HAP-1 (cell line): ENCODE measurements around the gene SBNO2.

Source experiments
- DNase-seq, 2 experiments: peaks; one replicate each; pipeline ENCODE4 v3.0.0-alpha.2; 2016 to 2020; ENCODE audit warnings: low spot score in 2 of 2
- H3K27me3 ChIP-seq: fragments of 250-450 bp; sonication (Bioruptor Pico); 2 replicates; pipeline ENCODE4 v1.5.1; 2020; ENCODE audit warnings: low read depth, mild to moderate bottlenecking, moderate library complexity
- H3K36me3 ChIP-seq: fragments of 250-450 bp; sonication (Bioruptor Pico); replicated peaks from 2 replicates; pipeline ENCODE4 v1.5.1; 2020; ENCODE audit warnings: mild to moderate bottlenecking
- H3K4me1 ChIP-seq: fragments of 250-450 bp; sonication (Bioruptor Pico); 2 replicates; pipeline ENCODE4 v1.5.1; 2020; ENCODE audit warnings: mild to moderate bottlenecking
- H3K4me3 ChIP-seq: fragments of 250-450 bp; sonication (Bioruptor Pico); 2 replicates; pipeline ENCODE4 v1.5.1; 2020; ENCODE audit warnings: mild to moderate bottlenecking, moderate library complexity
- H3K9me3 ChIP-seq: fragments of 250-450 bp; sonication (Bioruptor Pico); 2 replicates; pipeline ENCODE4 v1.5.1; 2020; ENCODE audit warnings: mild to moderate bottlenecking, moderate library complexity
- in situ Hi-C: fragments of 300-500 bp; cut with MboI; formaldehyde crosslinking; loops from 3 replicates; pipeline ENCODE4 v1.14.3; 2020; ENCODE audit warnings: low sequenced_read_pairs, inconsistent platforms, mixed read lengths

Gene SBNO2

DNA sequence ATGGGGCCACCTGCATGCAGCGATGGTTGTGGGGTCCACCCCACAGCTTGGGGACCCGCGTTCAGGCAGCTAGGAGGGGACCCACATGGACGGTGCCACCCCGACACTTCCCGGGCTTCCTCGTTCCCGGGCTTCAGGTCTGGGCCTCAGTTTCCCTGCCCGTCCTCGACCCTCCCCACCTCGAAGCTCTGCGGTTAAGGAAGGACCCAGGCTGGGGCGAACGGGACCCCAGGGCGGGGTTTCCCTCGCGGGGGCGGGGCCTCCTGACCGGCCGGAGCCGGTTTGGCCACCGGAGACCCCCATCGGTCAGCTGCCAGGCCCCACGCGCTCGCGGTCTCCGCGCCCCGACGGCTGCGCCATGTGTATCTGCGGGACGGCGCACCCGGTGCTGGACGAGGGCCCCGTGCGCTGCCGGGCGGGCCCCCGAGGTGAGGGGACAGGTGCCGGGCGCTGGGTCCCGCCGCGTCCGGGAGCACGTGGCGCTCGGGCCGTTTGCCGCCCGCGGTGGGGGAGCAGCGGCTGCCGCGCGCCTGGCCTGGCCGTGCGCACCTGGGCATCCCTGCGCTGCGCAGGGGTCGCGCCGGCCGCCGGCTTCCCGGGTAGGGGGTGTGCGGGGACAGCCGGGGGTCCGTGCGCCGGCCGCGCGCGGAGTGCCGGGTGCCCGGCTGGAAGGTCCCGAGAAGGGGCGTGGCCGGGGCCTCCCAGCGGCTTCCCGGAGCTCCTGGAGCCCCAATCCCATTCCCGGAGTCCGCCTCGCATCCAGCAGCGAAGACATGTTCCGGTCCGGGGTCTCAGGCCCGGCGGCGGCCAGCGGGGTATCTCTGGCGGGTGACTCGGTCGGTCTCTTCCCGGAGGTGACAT, 102.9 kb downstream of the SBNO2 start:
- Histone ChIP-seq H3K9me3 (no peaks in the 10 kb centered on the region), H3K4me3 (no peak overlapping the region), H3K4me1 (peaks cover 3% of the 10 kb centered on the region; the same call in 1 of the 2 replicates), H3K27me3 (no peaks in the 10 kb centered on the region), H3K36me3 (no peaks in the 10 kb centered on the region; the same call in 1 of the 2 replicates)
- in situ Hi-C loops: no loop called here
- DNase-seq: no peak

DNA sequence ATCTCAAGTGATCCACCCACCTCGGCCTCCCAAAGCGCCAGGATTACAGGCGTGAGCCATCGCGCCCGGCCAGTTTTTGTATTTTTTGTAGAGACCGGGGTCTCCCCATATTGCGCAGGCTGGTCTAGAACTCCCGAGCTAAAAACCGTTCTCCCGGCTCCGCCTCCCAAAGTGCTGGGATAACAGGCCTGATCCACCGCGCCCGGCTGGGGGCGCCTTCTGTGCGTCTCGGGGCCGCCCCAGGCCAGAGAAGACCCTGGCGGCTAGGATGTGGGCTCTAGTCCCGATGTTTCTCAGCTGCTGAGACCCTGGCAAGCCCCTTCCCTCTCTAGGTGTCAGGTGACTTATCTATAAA, 103.5 kb downstream of the SBNO2 start:
- Histone ChIP-seq H3K36me3 (no peaks in the 10 kb centered on the region; the same call in 1 of the 2 replicates), H3K4me1 (peaks cover 3% of the 10 kb centered on the region; the same call in 1 of the 2 replicates), H3K4me3 (no peak overlapping the region), H3K27me3 (no peaks in the 10 kb centered on the region), H3K9me3 (no peaks in the 10 kb centered on the region)
- in situ Hi-C loops: no loop called here
- no peak for DNase-seq

DNA sequence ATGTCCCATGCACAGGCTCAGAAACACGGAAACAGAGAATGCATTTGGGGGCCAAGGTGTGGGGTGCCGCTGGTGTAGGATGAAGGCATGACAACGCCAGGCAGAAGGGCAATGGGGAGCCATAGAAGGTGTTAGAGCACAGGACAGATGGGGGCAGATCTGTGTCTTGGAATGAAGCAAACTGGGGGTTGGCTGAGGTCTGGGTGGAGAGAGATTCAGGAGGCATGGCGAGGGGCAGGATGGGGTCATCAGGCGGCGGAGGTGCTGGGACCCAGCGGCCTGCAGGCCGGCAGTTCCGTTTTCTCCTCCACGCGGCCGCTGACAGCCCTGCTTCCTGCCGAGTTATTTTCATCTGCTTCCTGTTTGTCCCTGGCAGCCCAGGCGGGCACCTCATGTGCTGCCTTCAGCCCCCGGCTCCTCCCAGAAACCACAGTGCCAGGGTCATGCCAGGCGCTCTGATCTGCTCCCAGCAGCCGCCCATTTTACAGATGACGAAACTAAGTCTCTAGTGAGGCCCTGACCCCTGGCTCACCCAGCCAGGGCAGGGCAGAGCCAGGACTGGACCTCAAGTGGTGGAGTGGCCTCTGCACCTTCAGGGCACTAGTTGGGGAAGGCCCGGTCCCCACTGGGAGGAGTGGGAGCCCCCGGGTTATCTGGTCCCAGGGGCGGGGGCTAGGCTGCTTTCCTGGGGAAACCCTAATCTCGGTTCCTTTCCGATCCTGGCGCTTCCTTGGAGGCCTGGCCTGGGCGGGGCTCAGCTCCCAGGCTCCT, 104.9 kb downstream of the SBNO2 start:
- Histone ChIP-seq H3K4me3 (no peak overlapping the region), H3K9me3 (no peaks in the 10 kb centered on the region), H3K36me3 (no peaks in the 10 kb centered on the region; the same call in 1 of the 2 replicates), H3K27me3 (no peaks in the 10 kb centered on the region), H3K4me1 (peaks cover 12% of the 10 kb centered on the region)
- in situ Hi-C loops: no loop called here
- no peak for DNase-seq

DNA sequence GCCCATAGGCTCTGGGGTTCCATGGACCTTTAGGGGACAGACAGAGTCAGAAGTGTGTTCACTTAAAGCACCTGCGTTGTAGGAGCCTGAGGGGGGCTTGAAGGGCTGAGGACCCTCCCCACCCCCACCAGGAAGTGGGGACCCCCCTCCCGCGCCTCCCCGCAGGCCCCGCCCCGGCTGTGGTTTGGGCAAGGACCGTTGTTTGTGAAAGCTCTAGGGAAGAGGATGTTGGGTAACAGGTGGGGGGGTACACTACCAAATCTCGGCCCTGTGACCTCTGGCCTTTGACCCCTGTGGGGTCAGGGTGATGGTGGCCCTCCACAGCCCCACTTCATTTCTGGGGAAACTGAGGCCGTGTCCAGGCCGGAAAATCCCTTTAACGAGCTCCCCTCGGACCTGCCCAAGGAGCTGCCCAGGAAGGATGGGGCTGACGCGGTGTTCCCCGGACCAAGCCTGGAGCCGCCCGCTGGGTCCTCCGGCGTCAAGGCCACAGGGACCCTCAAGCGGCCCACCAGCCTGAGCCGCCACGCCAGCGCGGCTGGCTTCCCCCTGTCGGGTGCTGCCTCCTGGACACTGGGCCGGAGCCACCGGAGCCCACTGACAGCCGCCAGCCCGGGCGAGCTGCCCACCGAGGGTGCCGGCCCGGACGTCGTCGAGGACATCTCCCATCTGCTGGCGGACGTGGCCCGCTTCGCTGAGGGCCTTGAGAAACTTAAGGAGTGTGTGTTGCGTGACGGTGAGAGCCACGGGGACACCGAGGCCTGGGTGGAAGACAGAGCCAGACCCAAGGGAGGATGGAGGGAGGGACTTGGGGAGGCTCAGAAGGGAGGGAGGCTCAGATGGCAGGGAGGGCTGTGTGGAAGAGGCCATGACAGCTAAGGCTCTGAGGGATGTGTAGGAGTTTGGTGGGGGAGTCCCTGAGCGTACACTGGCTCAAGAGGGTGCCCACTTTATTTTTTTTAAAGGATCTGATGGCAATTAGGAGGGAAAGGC, 105.8 kb downstream of the SBNO2 start:
- in situ Hi-C loops: no loop called here
- peaks cover 12% of the 10 kb centered on the region for H3K4me1 ChIP-seq
- H3K36me3 ChIP-seq: no peaks in the 10 kb centered on the region
- H3K9me3 ChIP-seq: no peaks in the 10 kb centered on the region
- H3K27me3 ChIP-seq: no peaks in the 10 kb centered on the region
- peak overlapping the region; percentile 41 for H3K4me3 ChIP-seq
- DNase-seq: no peak

DNA sequence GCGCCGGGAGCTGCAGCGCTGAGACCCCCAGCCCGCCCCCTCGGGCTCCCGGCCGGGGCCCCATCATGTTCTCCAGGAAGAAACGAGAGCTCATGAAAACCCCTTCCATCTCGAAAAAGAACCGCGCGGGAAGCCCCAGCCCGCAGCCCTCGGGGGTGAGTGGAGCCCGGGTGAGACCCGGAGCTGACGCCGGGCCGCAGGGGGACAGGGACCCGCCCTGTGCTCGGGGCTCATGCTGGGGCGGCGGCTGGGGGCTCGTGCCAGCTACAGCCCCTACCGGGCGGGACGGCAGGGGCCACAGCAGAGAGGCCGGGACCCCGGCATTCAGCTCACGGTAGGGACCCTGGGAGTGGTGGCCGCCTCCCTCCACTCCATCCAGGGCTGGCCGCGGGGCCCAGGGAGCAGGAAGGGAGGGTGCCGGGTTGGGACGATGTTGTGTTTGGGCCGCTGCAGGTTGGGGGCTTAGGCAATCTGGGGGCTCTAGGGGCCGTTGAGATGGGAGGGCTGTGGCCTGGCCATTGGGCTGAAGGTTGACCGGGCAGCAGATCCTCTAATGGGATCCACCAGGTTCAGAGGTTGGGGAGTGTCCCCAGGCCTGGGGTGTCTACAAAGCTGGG, 106.6 kb downstream of the SBNO2 start:
- no peak for DNase-seq
- Histone ChIP-seq H3K4me3 (peak overlapping the region; percentile 41), H3K4me1 (peaks cover 12% of the 10 kb centered on the region), H3K9me3 (no peaks in the 10 kb centered on the region), H3K36me3 (no peaks in the 10 kb centered on the region), H3K27me3 (no peaks in the 10 kb centered on the region)
- in situ Hi-C loops: no loop called here

DNA sequence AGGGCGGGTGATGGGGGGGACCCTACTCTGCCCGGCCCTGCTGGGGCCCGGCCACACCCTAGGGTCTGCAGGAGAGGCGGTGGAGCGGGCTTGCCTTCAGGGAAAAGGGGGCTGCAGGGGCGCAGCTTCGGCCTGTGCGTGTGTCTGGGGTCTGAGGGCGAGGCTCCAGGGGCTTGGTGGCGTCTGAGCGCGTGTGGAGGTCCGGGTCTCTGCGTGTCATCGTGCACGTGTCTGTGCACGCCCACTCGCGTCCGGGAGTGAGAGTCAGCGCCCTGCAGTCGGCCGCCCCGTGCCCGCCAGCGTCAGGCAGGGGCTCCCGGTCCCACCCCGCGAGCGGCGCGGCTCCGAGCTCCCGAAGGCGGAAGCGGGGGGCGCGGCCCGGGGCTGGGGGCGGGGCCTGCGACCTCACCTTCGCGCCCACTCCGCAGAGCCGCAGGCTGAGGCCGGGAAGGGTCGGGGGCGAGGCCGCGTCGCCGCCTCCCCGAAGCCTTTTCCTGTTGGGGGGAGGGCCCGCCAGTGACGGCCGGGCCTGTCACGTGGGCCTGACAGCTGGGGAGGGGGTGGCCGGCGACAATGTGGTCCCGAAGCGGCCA, 107.2 kb downstream of the SBNO2 start, which contains the start of gene ARHGAP45:
Gene ARHGAP45 (plus strand): TSS at position 420 of the 593 bp plus-strand sequence. CDS start 239 bp downstream, outside the sequence.
- peak within 1 kb of the TSS; percentile 41 for H3K4me3 ChIP-seq
- no peaks in the 10 kb centered on the region for H3K9me3 ChIP-seq
- in situ Hi-C loops: no loop called here
- no peaks in the 10 kb centered on the region for H3K27me3 ChIP-seq
- DNase-seq: peak; percentile 32 to 77
- H3K4me1 ChIP-seq: peaks cover 12% of the 10 kb centered on the region
- H3K36me3 ChIP-seq: no peaks in the 10 kb centered on the region

DNA sequence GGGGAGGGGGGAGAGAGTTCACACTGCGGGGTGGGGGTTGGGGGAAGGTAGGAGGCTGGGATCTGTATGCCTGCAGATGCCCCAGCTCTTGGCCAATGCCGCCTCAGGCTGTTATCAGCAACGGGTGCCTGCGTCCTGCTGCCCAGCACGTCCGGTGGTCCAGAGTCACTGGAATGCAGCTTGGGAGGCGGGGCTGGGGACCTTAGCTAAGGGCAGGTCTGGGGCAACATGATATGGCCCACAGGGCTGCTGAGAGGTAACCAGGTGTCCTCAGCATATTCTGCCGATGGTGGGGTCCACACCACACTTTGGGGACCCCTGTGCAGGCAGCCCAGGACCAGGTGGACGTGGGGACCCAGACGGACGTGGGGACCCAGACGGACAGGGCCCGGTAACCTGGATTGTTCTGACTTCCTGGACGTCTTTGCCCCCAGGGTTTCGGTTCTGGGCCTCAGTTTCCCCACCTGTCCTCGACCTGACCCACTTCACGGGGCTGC, 107.8 kb downstream of the SBNO2 start:
- no peaks in the 10 kb centered on the region for H3K36me3 ChIP-seq
- in situ Hi-C loops: no loop called here
- H3K4me3 ChIP-seq: peak overlapping the region; percentile 41
- peaks cover 12% of the 10 kb centered on the region for H3K4me1 ChIP-seq
- no peaks in the 10 kb centered on the region for H3K9me3 ChIP-seq
- DNase-seq: no peak
- no peaks in the 10 kb centered on the region for H3K27me3 ChIP-seq

DNA sequence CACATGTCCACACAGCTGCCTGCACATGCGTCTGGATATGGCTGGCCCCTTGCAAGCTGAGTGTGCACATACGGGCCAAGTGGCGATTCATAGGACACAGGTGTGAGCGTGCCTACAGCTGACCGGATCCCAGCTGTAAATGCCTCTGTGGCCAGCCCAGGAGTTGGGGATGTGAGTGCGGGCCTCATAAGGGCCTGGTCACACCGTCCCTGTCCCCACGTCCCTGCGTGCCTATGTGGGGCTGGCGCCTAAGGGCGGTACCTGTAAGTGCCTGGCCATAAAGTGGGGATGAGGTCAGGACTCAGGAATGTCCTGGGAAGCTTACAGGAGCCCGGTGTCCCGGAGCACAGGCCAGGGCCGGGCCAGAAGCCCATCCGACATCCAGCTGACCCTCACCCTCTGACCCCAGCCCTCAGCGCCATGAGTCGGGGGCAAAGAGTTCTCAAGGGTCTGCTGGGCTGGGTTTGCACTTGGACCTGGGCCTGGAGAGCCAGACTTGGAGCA, 108.4 kb downstream of the SBNO2 start:
- H3K36me3 ChIP-seq: no peaks in the 10 kb centered on the region
- H3K4me1 ChIP-seq: peaks cover 12% of the 10 kb centered on the region
- no peak for DNase-seq
- H3K4me3 ChIP-seq: no peak overlapping the region
- H3K9me3 ChIP-seq: no peaks in the 10 kb centered on the region
- no peaks in the 10 kb centered on the region for H3K27me3 ChIP-seq
- in situ Hi-C loops: no loop called here

DNA sequence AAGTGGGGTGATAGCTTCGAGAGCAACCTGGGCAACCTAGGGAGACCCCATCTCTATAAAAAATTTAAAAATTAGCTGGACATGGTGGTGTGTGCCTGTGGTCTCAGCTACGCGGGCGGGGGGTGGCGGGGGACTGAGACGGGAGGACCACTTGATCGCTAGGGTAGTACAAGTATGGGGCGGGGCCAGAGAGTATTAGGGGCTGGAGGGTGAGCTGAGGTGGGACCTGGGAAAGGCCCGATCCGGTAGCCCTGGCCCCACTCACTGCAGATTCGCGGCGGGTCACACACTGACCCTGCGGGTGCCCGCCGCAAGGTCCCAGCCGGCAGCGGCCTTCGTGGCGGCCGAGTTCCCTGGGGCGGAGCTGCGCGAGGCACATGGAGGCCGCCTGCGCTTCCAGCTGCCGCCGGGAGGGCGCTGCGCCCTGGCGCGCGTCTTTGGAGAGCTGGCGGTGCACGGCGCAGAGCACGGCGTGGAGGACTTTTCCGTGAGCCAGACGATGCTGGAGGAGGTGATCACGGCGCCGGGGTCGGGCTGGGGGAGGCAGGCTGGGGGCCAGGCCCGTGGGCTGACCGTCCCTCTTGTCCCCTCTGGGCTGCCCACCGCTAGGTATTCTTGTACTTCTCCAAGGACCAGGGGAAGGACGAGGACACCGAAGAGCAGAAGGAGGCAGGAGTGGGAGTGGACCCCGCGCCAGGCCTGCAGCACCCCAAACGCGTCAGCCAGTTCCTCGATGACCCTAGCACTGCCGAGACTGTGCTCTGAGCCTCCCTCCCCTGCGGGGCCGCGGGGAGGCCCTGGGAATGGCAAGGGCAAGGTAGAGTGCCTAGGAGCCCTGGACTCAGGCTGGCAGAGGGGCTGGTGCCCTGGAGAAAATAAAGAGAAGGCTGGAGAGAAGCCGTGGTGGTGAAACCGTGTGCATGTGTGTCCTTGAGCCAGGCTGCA, 109.1 kb downstream of the SBNO2 start:
- Histone ChIP-seq H3K9me3 (no peaks in the 10 kb centered on the region), H3K36me3 (no peaks in the 10 kb centered on the region), H3K27me3 (no peaks in the 10 kb centered on the region), H3K4me1 (peaks cover 12% of the 10 kb centered on the region), H3K4me3 (no peak overlapping the region)
- in situ Hi-C loops: no loop called here
- DNase-seq: peak; percentile 59 to 80

DNA sequence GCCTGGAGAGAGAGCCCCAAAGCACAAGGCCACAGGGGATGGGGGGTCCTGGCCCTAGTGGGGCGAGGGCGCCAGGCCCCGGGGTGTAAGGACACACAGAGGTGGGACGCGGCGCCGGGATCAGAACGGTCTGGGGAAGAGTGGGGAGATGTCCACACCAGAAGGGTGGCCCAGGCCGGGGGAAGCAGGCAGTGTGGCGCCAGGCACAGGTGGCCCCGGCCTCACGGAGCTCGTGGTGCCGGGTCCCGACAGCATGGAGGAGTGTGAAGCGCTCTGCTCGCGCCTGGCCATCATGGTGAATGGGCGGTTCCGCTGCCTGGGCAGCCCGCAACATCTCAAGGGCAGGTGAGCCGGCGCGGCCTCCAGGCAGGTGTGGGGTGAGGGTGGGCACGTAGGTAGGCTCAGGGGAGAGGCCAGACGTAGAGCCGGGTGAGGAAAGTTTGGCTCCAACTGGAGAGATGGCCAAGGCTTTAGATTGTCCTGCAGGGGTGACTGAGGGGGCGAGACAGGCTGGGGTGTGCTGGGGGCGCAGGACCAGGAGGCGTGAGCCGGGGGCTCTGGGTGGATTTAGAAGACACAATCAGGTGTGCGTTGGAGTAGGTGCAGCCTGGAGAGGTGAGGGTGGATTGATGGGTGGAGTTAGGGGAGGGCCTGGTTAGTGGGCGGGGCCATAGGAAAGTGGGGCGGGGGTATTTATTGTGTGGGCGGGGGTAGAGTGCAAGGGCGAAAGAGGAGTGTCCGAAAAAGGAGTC, 110.0 kb downstream of the SBNO2 start:
- in situ Hi-C loops: no loop called here
- Histone ChIP-seq H3K4me3 (no peak overlapping the region), H3K27me3 (no peaks in the 10 kb centered on the region), H3K36me3 (no peaks in the 10 kb centered on the region), H3K9me3 (no peaks in the 10 kb centered on the region), H3K4me1 (peaks cover 12% of the 10 kb centered on the region)
- DNase-seq: peak in 1 of 2 experiments; percentile 47
